Measurements from ENCODE around the gene FOXD3.
"Not testable (repeated sequence)": the region's sequence is repeated elsewhere in the genome, so short reads cannot be mapped to it uniquely, and the experiment has no call there.

The FOXD3 gene

DNA sequence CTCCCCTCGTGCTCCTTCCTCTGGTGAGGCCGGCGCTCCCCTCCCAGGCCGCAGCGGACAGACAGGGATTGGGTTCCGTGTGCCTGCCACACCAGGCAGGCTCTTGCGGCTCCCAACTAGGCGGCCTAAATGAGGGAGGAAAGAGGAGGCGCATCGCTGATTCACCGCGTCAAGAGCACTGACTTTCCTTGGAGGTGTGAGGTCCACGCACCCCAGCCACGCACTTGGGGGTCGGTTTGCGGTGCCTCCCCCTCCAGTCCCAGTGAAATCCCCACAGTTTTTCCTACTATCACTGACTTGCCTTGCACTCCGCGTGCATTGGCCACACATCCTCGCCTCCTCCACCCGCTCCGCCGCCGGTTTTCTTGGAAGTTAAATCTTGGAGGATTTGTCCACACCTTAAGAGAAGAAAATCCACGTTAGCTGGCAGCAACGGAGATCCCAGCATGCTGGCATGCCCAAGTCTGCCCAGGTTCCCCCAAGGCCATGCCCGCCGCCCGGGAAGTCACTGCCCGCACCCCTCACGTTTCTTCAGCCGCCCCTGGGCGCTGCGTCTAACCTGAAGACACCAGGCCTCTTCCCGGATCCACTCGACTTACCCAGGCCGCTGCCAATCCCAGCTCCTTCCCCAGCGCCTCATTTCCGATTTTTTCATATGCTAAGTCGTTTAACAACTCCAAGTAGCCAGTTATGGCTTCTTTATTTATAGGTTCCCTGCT is 1.1 kb upstream of the FOXD3 start:
- no peak for DNase-seq (ENCODE audit: low read depth in 2 of 2)

DNA sequence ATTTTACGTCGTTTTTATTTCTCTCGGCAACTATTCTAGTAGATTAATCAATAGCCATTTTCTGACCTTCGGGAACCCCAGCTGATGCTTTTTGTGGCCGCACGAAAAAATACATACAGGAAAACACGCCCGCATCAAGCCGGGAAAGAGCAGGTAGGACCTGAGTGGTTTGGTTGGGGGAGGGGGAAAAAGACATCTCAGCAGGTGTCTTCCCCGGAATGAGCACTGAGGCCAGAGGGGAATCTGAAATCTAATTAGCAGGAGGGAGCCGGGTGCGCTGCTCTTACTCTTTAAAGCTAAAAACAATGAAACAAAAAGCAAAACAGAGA is 618 bp upstream of the FOXD3 start:
- DNase-seq (ENCODE audit: low read depth in 2 of 2) = no peak

DNA sequence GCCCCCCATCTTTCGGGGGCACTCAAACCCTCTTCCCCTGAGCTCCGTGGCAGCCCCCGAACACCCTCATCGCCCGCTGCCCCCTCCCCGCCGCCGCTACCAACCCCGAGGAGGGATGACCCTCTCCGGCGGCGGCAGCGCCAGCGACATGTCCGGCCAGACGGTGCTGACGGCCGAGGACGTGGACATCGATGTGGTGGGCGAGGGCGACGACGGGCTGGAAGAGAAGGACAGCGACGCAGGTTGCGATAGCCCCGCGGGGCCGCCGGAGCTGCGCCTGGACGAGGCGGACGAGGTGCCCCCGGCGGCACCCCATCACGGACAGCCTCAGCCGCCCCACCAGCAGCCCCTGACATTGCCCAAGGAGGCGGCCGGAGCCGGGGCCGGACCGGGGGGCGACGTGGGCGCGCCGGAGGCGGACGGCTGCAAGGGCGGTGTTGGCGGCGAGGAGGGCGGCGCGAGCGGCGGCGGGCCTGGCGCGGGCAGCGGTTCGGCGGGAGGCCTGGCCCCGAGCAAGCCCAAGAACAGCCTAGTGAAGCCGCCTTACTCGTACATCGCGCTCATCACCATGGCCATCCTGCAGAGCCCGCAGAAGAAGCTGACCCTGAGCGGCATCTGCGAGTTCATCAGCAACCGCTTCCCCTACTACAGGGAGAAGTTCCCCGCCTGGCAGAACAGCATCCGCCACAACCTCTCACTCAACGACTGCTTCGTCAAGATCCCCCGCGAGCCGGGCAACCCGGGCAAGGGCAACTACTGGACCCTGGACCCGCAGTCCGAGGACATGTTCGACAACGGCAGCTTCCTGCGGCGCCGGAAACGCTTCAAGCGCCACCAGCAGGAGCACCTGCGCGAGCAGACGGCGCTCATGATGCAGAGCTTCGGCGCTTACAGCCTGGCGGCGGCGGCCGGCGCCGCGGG is 837 bp downstream of the FOXD3 start:
- no peak for DNase-seq (ENCODE audit: low read depth in 2 of 2)

DNA sequence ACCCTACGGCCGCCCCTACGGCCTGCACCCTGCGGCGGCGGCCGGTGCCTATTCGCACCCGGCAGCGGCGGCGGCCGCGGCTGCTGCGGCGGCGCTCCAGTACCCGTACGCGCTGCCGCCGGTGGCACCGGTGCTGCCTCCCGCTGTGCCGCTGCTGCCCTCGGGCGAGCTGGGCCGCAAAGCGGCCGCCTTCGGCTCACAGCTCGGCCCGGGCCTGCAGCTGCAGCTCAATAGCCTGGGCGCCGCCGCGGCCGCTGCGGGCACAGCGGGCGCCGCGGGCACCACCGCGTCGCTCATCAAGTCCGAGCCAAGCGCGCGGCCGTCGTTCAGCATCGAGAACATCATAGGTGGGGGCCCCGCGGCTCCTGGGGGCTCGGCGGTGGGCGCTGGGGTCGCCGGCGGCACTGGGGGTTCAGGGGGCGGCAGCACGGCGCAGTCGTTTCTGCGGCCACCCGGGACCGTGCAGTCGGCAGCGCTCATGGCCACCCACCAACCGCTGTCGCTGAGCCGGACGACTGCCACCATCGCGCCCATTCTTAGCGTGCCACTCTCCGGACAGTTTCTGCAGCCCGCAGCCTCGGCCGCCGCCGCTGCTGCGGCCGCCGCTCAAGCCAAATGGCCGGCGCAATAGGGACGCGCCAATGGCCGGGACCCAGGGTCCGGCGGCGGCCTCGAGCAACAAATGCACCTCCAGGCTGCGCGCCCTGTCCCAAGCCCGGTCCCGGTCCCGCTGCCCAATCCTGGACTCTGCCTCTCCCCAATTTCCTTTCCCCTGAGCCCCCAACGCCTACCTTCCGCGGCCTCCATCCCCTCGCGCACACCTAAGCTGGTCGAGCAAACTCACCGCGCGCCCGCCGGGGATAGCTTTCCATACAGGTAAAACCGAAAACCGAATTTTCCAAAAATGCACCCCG is 1.8 kb downstream of the FOXD3 start:
- DNase-seq (ENCODE audit: low read depth in 2 of 2) = no peak

DNA sequence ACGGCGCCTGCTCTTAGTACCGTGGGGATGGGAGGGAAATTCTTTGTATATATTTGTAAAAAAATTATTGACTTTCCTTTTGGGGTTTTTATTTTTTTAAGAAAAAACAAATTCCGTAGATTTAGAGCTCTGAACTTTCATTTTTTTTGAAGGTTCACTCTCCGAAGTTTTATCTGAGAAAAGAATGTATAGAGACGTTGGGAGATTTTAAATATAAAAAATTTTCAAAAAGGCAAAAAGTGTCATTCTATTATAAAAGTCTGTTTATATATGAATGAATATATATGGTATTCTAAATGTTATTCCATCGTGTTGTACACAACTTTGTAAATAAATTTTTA is 2.4 kb downstream of the FOXD3 start:
- DNase-seq (ENCODE audit: low read depth in 2 of 2) = no peak

DNA sequence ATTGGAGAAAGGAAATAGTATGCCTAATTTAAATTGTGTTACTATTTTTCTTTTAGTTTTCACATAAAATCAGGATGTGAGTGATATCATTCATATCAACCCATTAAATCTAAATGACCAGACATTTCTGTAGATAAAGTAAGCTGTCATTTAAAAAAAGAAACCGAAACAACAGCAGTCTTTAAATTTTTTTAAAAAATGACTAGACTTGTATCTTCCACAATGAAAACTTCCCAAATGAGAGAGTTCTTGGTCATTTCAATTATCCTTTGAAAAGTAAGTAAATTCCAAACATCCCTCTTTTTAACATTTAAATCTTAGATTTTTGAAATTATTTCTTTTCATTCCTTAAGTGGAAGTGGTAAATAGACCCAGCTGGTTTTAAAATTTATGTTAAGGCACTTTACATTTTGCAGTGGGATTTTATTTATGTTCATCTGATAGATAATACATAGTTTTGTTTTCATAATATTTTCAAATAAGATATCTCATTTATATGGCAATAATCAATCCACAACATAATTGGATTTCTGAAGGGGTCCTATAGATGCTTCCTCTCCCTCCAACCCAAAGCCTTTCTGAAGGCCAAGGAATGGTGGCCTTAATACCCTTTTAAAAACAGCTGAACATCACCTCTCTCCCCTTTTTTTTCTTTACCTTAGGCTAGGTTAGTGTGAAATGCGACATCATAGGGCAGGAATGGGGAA is 3.1 kb downstream of the FOXD3 start:
- no peak for DNase-seq (ENCODE audit: low read depth in 2 of 2)

DNA sequence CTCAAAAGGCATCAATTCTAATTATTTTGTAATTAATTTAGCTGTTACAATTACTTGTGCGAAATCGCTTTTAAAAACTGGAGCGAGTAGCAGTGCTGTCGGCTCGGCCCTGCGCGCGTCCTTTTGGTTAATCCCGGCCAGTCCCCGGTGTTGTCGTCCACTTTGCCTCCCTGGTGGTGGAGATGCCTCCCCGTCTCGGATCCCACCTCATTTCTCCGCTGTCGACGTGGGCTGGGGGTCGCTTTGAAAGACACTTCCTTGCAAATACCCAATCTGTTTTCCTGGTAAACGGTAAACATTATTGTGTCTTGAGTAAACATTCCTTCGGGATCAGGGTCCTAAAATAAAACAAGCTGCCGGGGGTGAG is 3.7 kb downstream of the FOXD3 start:
- no peak for DNase-seq (ENCODE audit: low read depth in 2 of 2)

DNA sequence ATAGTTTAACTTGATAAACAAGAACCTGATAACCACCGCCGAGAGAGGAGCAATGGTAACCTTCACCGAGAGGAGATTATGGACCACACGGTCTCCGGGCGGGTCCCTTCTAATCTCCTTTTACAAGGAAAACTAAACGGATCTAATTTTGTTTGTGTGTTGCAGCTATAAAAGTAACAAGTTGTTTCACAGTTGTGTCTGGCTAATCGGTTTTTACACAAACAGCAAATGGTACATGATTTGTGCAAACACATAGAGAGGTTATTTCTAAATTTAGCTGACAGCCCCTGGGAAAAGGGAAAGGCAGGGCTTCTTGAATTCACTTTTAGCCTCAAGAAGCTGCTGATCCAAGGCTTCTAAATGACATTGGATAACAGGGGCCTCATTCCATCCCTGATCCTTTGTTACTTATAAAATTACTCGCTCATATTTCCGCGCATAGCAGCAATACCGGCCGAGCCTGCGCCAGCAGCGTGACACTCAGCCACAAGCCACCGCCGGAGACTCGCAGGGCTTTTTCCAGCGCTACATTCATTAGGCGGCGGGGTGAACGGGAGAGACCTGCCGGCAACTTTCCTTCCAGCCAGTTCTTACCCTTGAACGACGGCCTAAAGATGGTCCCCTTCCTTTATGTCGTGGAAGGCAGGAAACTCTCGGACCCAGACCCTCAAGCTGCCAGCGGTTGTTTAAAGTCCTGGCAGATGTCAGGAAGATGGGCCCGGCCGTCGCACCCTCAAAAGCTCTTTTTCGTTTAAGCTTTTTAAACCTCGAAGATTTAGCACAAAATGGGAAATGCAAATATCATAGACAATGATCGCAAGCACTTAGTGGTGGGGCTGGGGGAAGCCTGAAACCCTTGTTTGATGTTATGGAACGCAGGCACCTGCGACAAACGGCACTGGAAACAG is 4.4 kb downstream of the FOXD3 start:
- no peak for DNase-seq (ENCODE audit: low read depth in 2 of 2)

DNA sequence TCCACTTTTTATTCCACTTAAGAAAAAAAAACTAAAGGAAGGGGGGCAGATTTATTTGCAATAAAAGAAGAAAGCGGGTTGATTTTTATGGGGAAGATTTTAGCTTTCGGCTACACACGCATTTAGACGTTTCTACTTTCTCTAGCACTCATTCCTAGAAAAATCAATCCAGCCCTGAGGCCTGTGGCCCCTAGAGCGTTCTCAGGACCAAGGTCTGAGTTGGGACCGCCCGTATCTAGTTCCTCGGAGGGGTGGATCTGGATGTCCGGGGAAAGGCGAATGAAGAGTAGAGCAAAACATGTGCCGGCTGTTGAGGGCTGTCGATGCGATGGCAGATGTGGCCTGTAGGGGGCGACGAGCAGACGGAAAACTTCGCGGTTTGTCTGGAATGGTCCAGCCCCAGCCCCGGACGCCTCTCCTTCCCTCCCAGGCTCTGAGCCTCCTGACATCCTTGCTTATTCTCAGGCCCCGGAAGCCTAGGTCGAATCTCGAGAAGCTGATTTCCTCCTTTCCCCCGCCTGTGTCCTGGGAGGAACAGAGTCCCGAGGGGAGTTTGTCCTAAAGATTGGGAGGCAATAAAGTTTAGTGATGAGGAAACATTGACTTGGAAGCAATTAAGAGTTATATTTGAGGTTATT is 5.2 kb downstream of the FOXD3 start:
- DNase-seq (ENCODE audit: low read depth in 2 of 2) = no peak

DNA sequence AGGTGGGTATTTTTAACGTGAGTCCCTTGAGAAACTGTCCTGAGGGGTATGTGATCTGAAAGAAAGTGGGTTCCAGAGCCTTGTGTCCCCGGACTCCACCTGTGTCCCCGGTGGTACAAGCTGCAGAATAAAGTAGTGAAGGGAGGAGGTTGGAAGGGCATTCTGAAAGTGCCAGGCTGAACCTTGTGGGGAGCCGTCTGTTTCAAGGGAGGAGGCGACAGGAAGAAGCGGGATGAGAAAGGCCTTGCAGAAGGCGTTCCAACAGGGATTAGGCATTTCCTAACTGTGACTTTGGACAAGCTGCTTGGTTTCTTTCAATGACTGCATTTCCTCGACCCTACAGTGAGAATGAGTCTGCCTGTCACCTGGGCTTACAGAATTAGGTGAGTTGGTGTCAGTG is 5.8 kb downstream of the FOXD3 start:
- DNase-seq (ENCODE audit: low read depth in 2 of 2) = no peak

DNA sequence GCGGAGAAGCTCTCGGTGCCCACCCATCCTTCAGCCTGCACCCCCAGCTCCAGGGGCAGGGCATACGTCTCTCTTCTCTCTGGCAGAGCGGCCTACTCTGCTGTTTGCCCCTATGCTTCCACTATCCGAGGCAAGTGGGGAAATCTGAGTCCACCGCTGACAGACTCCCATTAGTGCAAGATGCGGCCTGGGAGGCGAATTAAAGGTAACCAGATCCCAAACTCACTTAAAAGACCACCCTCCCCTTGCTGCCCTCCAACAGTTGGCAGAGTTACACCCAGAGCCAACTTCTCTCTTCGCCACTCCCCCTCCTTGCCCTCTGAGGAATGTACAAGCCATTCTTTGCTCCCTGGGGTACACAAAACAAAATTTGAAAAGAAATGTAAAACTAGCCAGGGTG is 6.4 kb downstream of the FOXD3 start:
- DNase-seq (ENCODE audit: low read depth in 2 of 2) = no peak

DNA sequence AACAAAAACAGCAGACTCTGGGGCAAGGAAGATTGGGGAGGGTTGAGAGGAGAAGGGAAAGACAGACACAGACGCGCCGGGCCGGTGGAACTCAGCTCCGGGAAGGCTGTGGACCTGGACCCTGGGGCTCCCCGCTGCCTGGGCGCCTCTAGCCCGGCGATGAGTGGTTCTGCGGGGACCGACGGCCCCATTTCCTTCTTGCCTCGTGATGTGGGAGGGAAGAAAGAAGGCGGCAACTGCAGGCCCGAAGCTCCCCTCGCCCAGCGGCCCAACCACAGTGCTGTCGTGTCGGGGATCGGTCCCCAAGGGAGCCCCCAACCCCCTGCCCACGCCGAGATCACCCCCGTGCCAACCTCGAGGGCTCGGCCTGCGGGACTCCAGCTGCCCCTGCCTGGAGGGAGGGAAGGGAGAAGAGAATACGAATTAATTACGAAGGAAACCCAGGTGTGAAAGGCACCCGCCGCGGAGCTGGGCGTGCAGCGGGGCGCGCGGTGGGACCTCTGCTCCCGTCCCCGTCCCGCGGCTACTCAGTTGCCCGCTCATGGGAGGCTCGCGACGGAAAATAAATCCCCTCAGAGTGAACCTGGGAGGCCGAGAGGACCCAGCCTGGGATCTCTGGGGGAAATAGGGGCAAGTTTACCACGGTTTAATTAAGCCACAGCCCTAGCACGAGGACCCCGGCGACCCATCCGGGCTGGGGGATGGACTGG is 7.4 kb downstream of the FOXD3 start:
- no peak for DNase-seq (ENCODE audit: low read depth in 2 of 2)

DNA sequence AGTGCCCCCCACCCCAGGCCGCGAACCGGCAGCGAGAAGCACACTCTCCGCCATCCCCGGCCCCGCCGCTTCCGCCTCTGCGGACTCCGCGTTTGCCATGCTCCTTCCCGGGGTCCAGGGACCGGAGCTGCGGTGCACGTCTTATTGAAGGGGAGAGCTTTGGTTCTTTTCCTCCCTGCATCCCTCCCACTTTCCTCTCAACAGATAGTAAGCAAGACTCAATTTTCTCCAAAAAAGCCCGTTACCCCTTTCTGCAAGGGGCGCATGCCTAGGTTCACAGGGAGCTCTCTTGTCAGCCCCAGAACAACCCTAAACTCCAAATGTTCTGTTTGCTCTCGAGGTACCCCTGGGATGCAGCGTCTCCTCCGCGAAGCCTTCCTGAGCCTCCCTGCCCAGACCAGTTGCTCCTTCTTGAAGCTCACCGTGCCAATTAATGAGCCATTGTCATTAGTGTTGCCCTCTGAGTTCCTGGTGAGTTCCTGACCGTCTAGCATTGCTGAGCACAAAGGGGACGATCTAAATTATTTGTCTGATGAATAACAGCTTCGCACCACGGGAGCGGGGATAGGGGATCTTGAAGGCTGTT is 8.1 kb downstream of the FOXD3 start:
- DNase-seq (ENCODE audit: low read depth in 2 of 2) = no peak

DNA sequence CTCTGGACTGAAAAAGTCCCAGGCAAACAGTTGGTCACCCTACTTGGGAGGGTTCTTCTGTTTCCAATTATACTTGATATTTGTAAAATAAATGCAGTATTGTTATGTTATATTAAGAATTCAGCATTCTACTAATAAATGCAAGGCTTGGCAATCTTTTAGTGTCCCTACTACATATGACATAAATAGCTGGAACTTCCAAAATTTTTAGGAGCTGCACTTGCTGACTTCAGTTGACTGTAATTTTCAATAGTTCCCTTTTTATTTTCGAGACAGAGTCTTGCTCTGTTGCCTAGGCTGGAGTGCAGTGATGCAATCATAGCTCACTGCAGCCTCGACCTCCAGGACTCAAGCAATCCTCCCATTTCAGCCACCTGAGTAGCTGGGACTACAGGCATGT is 20.0 kb downstream of the FOXD3 start:
- no peak for DNase-seq (ENCODE audit: low read depth in 2 of 2)

DNA sequence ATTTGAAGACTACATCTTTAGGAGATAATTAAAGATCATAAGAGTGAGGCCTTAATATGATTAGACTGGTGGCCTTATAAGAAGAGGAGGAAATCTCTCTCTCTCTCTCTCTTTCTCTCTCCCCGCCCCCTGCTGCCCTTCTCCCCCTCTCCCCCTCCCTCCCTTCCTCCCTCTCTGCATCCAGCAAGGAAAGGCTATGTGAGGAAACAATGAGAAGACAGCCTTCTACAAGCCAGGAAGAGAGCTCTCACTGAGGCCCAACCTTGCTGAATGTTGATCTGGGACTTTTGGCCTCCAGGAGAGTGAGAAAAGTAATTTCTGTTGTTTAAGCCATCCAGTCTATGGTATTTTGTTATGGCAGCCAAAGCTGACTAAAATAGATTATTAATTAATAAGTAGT is 21.6 kb downstream of the FOXD3 start:
- DNase-seq (ENCODE audit: low read depth in 2 of 2) = no peak

DNA sequence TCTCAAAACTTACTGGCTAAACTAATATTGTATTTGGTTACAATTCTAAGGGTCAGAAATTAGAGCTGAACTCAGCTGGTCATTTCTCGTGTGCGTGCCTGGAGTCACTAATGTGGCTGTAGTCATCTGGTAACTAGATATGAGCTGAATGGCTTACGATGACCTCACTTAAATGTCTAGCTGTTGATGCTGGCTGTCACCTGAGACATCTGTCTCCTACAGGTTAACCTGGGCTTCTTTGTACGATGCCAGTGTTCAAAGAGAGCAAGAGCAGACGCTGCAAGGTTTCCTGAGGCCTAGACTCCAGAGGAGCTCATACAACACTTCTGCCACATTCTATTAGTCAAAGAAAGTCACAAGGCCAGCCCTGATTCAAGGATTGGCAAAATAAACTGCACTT is 28.0 kb downstream of the FOXD3 start:
- no peak for DNase-seq (ENCODE audit: low read depth in 2 of 2)

DNA sequence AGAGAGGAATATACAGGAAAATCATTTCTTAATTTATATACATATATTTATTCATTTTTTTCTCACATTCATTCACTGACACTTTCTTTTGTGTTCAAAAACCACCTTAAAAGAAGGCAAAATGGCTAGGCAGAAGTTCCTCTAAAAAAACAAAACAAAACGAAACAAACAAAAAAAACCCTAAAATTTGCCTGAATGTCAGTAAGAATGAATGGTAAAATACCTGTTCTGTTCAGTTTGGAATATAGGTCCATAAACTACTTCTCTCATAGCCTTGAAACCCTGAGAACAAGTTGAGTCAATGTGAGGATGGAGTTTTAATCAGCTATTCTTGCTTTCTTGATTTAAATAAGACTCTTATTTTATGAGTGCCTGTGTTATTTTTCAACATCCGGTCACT is 30.4 kb downstream of the FOXD3 start:
- DNase-seq (ENCODE audit: low read depth in 2 of 2) = no peak

DNA sequence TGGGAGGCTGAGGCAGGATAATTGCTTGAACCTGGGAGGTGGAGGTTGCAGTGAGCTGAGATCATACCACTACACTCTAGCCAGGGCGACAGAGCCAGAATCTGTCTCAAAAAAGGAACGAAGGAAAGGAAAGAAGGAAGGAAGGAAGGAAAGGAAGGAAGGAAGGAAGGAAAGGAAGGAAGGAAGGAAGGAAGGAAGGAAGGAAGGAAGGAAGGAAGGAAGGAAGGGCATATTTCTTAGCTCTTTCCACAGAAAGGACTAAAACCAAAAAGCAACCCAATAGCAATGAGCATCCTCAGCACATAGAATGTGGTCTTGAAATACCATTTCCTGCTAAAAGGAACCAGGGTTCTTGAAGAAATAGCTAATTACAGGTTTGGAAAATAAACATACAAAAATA is 33.9 kb downstream of the FOXD3 start:
- not testable (repeated sequence) for DNase-seq (ENCODE audit: low read depth in 2 of 2)

DNA sequence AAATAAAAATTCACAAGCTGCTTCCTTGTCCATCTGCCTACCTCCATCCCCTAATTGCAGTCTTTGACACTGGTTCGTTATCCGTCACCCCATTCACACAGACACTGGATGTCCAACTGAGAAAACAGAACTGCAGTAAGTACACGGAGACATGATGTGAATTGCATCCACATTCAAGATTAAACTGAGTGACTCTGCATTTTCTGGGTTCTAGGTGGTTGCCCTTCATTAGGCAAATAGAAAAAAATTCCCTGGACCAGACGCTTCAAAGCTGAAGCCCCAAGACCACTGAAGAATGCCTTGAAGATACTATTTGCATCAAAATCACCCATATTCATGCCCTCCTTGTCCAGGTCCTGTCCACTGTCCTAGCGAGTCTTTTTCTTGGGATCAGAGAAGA is 37.2 kb downstream of the FOXD3 start:
- DNase-seq (ENCODE audit: low read depth in 2 of 2) = no peak
